HuH-7.5 (cell line): Measurements from ENCODE around the gene MKLN1.

Experiments
- DNase-seq: peaks from one replicate; pipeline ENCODE4 v3.0.0; 2011; ENCODE audit warnings: low spot score

Gene MKLN1

DNA sequence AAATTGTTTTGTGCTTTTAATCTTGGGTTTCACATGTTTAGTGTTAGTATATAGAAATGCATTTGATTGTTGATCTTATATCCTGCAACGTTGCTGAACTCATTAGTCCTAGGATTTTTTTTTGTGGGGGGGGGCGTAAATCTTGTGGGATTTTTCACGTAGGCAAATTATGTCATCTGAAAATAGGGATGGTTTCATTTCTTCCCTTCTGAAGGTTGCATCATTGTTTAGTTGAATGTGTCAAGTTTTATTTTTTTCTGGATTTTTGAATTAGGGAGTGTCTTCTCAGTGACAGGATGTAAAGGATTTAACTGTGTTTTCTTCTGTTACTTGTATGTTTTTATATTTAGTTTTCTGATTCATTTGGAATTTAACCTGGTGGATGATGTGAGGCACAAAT lies 26.7 kb downstream of the MKLN1 start:
- DNase-seq = no peak

DNA sequence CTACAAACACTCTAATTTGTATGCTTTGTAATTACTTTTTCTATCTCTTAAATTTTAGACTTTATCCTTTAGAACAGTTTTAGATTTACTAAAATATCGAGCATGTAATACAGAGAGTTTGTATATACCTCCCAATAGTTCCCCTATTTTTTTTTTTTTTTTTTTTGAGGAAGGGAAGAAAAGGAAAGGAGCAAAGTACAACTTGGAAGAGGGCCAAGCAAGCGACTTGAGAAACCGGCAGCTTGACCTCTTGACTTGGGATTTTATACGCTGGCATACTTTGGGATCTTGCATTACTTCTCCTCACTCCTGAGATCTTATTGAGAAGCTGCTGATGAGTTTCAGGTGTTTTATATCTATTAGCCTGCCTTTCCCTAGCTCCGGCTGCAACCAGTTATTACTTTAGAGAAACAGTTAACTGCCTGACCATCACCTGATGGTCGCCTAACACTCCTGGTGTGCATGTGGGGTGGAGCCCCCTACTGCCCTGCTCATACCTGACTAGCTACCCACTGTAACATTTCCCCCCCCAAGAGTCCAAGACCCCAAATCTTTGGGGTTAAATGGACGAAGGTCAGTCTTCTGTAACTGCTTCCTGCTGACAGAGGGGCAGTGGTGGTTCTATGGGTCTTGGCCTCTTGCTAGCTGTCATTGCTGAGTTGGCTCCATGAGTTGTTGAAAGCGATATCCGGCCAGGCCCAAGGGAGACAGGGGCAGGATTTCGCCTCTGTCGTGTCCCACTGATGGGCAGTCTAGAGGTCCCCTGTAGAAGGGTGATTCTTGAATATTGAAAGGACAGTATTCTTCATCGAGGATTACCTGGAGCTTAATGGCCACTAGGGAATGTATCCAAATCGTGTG lies 28.5 kb downstream of the MKLN1 start:
- DNase-seq = no peak

DNA sequence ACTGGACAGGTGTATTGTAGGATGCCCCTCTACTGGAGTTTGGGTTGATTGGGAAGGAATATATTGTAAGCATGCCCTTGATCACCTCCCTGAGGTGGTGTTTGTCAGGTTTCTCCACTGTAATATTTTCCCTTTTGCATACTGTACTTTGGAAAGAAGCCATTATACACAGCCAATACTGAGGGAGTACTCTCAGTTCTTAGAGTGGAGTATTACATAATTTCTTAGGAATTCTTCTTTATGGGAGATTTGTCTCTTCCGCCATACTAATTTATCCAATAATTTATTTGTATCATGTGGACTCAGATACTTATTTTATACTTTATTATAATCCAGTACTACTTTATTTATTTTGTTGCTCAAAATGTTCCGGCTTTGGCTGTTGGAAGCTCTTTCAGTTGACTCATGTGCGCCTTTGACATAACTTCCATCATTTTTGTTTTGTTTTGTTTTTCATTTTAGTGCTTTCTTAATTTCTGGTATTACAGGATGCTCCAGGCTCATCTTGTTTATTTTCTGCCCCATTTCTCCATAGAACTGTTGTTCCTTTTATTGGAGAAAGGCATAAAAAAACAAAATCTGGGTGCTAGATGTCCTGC lies 29.7 kb downstream of the MKLN1 start:
- DNase-seq = no peak

DNA sequence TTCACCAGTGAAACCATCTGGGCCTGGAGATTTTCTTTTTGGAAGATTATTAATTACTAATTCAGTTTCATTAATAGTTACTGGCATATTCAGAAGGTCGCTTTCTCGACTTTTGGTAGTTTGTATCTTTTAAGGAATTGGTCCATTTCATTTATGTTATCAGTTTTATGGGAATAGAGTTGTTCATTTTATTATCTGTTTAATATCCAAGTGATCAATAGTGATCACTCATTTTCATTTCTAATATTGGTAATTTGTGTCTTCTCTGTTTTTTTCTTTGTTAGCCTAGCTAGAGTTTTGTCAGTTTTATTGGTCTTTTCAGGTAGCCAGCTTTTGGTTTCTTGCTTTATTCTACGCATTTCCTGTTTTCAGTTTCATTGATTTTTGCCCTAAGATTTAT lies 31.0 kb downstream of the MKLN1 start:
- DNase-seq = no peak

DNA sequence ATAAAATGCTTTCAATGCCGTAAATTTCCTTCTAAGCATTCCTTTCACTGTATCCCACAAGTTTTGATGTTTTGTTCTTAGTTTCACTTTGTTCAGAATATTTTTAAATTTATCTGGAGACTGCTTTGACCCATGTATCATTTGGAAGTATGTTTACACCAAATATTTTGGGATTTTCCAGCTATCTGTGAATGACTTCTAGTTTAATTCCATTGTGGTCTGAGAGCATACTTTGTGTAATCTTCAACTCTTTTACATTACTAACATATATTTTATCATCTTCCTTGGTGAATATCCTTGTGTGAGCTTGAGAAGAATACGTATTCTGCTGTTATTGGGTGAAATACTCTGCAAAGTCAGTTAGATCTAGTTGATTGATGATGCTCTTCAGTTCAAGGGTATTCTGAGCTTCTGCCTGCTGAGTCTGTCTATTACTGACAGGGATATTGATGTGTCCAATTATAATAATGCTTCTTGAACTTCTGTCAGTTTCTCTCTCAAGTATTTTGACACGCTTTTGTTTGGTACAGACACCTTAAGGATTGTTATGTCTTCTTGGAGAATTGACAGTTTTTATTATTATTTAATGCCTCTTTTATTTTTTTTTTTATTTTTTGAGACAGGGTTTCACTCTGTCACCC lies 31.6 kb downstream of the MKLN1 start:
- no peak for DNase-seq

DNA sequence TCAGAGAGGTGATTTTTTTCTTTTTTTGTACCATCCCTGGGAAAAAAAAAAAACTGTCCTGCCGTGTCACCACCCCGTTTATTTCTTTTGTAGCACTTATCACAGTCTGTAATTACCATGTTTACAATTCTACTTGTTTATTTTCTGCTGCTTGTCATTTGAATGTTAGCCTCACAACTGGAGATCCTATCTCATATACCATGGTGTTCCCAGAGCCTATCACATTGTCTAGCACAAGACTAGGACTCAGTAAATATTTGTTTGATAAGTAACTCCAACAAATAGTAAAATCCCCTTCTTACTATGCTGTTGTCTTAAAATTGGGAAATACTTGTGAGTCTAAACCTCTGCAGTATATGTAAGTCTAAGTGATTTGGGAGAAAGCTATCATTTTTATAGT lies 36.0 kb downstream of the MKLN1 start:
- DNase-seq = no peak

DNA sequence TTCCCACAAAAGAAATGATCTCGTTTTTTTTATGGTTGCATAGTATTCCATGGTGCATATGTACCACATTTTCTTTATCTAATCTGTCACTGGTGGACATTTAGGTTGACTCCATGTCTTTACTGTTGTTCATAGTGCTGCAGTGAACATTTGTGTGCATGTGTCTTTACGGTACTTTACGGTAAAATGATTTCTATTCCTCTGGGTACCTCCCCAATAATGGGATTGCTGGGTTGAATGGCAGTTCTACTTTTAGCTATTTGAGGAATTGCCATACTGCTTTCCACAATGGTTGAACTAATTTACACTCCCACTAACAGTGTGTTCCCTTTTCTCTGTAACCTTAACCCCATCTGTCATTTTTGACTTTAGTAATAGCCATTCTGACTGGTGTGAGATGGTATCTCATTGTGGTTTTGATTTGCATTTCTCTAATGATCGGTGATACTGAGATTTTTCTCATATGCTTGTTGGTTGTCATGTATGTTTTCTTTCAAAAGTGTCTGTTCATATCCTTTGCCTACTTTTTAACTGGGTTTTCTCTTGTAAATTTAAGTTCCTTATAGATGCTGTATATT lies 37.2 kb downstream of the MKLN1 start:
- DNase-seq = no peak

DNA sequence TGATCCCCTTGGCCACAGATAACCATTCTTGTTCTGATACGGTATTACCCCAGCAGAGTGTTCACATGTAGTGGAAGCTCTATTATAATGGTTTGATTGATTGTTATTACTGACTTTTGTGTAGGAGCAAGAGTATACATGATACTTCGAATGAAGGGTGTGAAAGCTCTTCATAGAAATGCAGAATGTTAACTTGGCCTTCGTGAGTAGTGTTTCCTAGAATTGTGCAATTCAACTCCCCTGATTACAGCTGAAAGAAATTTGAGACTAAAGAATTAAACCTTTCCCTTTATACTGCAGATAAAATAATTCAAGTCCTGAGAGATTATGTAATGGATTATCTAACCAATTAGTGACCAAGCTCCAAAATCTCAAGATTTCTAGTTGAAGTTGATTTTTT lies 38.2 kb downstream of the MKLN1 start:
- DNase-seq = no peak

DNA sequence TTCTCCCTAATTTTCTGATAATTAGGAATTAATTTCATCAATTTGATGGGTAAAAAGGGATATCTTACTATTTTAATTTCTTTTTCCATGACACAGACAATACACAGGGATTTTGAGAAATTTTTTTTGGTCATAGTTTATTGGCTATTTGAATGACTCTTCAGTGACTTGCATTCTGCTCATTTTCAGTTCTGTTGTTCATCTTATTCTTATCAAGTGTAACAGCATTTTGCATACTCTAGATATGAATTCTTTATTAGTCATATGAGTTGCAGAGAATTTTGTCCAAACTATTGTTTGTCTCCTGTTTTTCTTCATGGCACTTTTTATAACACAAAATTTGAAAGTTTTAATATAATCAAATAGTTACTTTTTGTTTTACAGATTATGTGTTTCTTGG lies 41.7 kb downstream of the MKLN1 start:
- DNase-seq = no peak

DNA sequence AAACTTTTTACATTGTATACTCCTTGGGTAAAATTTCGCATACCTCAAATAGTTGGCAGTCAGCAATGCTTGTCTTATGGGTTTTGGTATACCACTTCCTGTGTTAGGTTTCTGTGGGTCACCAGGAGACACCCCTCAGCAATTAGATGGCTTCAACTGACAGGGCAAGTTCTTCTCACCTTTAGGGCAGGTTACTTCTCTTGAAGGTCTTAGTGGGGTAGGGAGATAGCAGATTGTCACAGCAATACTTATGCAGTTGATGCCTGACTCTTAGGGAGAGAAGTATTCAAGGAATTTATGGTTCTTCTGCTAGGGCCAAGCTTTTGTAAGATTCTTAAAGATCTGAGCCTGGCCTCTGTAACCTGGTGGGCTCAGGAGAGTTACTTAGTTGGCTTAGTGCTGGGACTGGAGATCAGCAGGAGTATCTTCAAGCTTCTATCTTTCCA lies 42.9 kb downstream of the MKLN1 start:
- DNase-seq = no peak

DNA sequence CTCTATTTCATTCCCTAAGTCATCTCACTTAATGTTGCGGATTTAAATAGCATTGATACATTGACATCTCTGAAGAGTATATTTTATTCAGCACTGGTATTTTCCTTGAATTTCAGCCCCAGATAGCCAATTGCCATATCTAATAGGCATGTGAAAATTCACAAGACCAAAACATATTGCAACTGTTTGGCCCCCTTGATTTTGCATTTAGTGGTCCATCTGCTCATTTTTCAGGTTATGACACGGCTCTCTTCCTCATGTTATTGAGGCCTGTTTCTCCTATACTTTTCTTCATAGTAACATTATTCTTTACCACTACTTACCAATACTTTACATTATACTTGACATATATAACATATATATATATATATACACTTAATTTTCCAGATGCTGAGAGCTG lies 43.7 kb downstream of the MKLN1 start:
- DNase-seq = no peak

DNA sequence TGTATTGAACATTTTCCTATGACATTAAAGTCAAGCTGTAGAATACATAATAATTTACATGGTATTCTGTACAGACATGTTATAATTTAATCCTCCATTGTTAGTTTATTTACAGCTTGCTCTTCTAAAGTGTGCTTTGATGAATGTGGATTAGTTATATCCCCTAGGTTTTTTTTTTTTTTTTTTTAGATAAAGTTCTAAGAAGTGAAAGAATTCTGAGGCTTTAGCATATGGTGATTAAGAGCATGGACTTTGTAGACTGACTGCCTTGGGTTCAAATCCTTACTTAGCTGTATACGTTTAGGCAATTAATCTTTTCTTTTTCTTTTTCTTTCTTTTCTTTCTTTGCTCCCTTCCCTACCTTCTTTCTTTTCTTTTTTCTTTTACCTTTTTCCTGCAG lies 44.9 kb downstream of the MKLN1 start:
- DNase-seq = no peak

DNA sequence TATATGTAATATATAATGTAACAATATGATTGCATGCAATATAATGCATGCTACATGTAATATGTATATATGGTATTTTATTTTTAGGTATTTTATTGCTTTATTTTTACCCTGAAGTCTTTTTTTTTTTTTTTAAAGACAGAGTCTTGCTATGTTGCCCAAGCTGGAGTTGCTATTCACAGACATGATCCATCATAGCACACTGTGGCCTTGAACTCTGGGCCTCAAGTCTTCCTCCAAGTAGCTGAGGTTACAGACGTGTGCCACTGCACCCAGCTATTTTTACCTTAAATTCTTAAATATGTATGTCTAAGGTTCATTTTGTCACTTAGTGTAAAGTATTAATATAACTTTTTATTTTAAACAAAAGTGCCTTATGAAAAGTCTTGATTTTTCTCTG lies 47.1 kb downstream of the MKLN1 start:
- no peak for DNase-seq

DNA sequence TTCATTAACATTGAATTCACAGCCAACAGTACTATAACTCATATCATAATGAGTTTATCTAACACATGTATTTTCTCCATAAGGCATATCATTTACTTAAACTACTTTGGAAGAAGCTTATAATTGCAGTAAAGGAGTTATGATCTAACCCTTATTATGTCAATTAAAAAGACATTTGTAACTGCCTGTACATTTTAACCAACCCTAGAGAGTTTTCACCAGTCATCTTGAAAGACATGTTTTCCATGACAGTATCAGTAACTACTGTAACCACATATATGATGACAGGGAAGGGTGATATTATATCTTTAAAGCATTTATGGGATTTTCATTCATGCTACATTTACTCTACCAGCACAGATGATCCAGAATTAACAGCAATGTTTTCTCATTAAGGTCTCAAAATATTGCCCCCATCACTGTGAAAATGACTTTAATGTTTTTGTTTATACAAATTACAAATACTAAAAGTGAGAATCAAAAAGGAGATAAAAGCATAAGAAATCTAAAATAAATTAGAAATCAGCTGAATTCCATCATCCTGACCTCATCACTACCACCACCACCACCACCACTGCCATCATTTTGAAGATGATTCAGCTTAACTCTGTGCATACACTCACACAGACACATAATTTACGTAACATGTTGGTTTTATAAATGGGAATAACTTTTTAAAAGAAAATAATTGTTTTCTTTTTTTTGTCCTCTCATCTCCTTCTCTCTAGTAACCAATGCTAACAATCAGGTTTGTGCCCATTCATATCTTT lies 53.6 kb downstream of the MKLN1 start:
- no peak for DNase-seq

DNA sequence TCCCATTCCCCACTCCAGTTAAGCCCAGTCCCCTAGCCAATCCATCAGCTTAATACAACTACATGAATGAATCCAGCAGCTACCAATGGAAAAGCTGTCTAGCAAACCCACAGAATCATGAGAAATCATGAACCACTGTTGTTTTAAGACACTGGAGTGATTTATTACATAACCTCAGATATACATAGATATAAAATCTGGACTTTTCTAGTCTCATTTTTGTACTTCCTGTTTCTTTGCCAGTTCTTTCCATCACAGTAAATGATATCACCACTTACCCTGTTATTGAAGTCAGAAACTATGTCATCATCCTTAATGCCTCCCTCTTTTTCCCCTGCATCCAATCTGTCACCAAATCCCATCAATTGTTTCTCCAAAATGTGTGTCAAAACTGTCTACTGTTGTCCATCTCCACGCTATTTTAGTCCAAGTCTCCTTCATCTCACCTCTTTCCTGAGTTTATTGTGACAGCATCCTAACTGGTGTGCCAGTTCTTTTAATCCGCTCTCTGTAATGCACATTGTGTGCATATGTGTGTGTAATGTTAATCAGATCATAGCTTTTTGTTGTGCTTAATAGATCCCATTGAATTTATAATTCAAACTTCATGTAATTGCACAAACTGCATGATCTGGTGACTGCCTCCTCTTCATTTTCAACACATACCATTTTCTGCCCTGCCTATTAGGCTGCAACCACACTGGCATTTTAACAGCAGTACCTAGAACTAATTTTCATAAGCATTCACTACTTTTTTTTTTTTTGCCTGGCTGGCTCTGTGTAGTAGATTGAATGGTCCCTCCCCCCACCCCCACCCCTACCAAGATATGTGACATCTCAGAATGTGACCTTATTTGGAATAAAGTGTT lies 56.0 kb downstream of the MKLN1 start:
- no peak for DNase-seq

DNA sequence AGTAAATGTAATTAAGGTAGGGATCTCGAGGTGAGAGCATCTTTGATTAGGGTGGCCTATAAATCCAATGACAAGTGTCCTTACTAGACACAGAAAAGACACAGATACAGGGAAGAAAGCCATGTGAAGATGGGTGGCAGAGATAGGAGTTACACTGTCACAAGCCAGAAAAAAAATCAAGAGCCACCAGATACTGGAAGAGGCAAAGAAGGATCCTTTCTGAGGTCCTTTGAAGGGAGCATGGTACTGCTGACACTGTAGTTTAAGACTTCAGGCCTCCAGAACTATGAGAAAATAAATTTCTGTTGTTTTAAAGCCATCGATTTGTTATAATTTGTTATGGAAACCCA lies 56.6 kb downstream of the MKLN1 start:
- no peak for DNase-seq

DNA sequence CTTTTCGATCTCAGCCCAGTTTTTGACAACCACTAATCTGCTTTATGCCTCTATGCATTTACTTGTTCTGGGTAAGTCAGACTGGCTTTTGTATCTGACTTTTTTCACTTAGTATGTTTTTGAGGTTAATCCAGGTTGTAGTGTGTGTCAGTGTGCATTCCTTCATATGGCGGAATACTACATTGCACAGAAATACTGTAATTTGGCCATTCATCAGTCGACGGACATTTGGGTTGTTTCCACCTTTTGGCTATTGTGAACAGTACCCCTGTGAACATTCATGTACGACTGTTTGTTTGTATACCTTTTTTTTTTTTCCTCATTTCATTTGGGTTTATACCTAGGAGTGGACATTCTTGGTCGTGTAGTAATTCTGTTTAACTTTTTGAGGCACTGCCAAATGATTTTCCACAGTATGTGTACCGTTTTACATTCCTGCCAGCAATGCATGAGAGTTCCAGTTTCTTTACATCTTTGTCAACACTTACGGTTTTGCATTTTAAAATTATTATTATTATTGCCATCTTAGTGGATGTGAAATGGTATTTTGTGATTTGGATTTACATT lies 57.4 kb downstream of the MKLN1 start:
- no peak for DNase-seq

DNA sequence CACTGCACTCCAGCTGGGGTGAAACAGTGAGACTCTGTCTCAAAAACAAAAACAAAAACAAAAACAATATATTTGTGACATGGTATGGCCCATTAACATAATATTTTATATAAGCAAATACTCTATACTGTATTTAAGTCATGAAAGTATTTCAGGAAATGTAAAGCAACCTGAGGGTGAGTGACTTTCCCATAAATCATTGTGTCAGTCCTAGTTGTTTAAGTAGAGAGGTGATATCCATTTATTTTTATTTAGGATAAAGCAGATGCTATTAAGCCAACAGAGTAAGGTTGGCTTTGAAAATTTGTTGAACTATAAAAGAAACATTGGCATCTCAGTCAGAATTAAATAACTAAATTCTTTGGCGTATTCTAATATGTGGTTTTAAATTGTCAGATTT lies 60.5 kb downstream of the MKLN1 start:
- no peak for DNase-seq

DNA sequence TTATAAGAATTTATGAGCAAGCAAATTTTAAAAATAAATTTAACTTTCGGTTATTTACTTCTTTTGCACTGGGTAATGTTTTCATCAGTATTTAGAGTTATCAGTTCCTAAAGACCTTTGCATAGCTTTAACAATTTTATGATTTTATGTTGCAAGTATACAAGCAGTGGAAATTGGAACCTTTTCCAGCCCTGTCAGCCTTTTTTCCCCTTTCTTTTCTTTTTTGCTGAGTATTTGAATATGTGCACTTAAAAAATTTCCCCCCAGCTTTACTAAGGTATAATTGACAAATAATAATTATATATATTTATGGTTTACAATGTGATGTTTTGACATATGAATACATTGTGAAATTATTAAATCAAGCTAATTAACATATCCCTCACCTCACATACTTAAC lies 62.6 kb downstream of the MKLN1 start:
- DNase-seq = no peak

DNA sequence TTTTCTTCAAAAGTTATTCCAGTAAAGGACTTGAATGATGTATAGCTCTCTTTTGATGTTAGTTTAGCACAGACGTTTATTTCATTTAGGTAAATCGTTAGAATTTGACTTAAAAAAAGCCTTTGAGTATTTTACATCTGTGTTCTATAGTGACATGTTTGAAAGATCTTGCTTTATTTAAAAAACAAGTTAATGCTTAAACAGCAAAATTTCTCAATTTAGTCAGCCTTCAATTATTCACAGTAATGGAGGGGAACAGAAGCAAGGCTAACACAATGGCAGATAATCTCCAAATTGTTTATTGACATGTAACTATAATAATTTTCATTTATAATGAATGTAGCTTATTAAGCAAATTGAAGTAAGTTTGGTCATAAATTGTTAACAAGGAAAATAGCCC lies 63.5 kb downstream of the MKLN1 start:
- DNase-seq = no peak

DNA sequence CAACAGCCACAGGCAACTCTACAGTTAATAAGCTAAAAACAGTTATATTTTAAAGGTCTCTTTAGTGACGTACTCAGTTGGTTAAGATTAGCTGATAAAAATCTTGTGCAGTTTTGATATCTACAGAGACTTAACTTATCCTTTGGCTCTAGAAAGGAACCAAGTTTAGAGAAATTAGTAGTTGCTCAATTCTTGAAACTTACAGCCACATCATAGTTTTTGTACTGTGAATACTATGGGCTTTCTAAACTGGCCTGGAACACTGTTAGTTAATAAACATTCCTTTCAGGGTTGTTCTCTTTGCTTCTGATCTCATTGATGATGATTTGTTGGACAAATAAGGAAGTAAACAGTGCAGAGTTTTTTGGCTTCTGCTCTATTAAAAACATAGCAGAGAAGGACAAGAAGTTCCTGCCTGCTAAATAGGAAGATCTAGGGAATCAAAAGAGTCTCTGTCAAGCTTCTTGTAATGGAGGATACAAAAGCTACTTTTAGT lies 73.1 kb downstream of the MKLN1 start:
- DNase-seq = no peak
